ENCODE results near the gene SNTA1. TPM values are rescaled to one million over a fixed set of nuclear protein-coding genes. Genes with fewer than 3 reads are reported as not detected.
"Not testable (repeated sequence)": the region's sequence is repeated elsewhere in the genome, so short reads cannot be mapped to it uniquely, and the experiment has no call there.

The SNTA1 gene
- polyA plus RNA-seq, 1 donor (not counting 4 experiments of a cell fraction or from before 2014, with no cell fraction given): 3.6 TPM

DNA sequence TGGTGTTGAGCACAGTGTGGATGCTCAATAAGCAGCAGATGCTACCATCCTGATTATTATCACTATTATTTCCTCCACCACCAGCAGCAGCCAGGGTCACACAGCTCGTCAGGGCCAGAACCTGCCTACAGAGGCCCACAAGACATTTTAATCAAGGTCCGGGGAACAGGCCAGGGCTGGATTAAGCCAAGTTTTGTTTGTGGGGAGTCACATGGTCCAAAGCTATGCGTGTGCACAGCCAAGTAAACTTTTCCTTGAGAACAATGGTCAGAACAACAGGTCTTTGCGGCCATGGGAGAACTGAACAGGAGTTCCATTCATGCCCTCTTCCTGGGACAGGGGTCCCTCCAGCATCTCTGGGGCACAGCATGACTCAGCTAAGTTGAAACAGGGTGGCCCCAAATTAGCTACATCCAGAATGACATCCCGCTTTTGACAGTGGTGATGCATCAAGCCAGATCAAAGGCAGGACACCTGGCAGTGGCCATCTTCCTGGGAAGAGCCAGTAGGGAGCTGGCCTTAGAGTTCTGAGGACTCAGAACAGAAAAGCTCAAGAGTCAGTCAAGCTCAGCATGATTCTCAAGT is 11.7 kb downstream of the SNTA1 start:
- Histone ChIP-seq H3K79me2 (ENCODE audit: control insufficient read depth, insufficient read depth, low read length) (no peaks in the 10 kb centered on the region), H3K9me3 (ENCODE audit: control insufficient read depth, low read depth, low read length) (no peaks in the 10 kb centered on the region), H3K27ac (ENCODE audit: control insufficient read depth, insufficient read depth, low read length) (no peak overlapping the region), H3K9ac (ENCODE audit: control insufficient read depth, extremely low read depth, insufficient read depth, low read length) (no peak overlapping the region), H2AFZ (ENCODE audit: control insufficient read depth, low read length) (no peak overlapping the region), H3K4me2 (ENCODE audit: control insufficient read depth, extremely low read depth, insufficient read depth, low read depth, low read length) (no peak overlapping the region), H4K20me1 (ENCODE audit: control insufficient read depth, extremely low read depth, insufficient read depth, low read length) (no peaks in the 10 kb centered on the region), H3K4me3 (ENCODE audit: control insufficient read depth in 2 of 3, extremely low read depth in 1 of 3, insufficient read depth in 2 of 3, low read depth in 1 of 3, low read length in 3 of 3) (no peak overlapping the region), H3K36me3 (ENCODE audit: control insufficient read depth in 2 of 2, extremely low read depth in 1 of 2, insufficient read depth in 2 of 2, low read length in 2 of 2) (no peaks in the 10 kb centered on the region), H3K9me1 (ENCODE audit: control insufficient read depth, extremely low read depth, insufficient read depth, low read length) (no peaks in the 10 kb centered on the region), H3K27me3 (ENCODE audit: control insufficient read depth, extremely low read depth, insufficient read depth, low read length) (no peaks in the 10 kb centered on the region), H3K4me1 (ENCODE audit: control insufficient read depth, extremely low read depth, insufficient read depth, low read length) (no peaks in the 10 kb centered on the region)
- TF ChIP-seq, protein P1, sequence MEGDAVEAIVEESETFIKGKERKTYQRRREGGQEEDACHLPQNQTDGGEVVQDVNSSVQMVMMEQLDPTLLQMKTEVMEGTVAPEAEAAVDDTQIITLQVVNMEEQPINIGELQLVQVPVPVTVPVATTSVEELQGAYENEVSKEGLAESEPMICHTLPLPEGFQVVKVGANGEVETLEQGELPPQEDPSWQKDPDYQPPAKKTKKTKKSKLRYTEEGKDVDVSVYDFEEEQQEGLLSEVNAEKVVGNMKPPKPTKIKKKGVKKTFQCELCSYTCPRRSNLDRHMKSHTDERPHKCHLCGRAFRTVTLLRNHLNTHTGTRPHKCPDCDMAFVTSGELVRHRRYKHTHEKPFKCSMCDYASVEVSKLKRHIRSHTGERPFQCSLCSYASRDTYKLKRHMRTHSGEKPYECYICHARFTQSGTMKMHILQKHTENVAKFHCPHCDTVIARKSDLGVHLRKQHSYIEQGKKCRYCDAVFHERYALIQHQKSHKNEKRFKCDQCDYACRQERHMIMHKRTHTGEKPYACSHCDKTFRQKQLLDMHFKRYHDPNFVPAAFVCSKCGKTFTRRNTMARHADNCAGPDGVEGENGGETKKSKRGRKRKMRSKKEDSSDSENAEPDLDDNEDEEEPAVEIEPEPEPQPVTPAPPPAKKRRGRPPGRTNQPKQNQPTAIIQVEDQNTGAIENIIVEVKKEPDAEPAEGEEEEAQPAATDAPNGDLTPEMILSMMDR (optimal IDR thresholded peaks at IDR 0.05 in 1 of 3, IDR thresholded peaks at IDR 0.05 in 1 of 3, conservative IDR thresholded peaks at IDR 0.05 in 1 of 3; ENCODE audit: extremely low read depth in 1 of 3, insufficient read depth in 2 of 3, low read length in 3 of 3): no peak
- no peak for TF ChIP-seq EZH2 (IDR thresholded peaks at IDR 0.05; ENCODE audit: low read length)
- DNase-seq (ENCODE audit: low read depth, low spot score) (no peak), FAIRE-seq (no peak)
- dilution Hi-C loops (cut with MboI; ENCODE audit: extremely low pct_ligation_motif_present, low sequenced_read_pairs): no loop called here

DNA sequence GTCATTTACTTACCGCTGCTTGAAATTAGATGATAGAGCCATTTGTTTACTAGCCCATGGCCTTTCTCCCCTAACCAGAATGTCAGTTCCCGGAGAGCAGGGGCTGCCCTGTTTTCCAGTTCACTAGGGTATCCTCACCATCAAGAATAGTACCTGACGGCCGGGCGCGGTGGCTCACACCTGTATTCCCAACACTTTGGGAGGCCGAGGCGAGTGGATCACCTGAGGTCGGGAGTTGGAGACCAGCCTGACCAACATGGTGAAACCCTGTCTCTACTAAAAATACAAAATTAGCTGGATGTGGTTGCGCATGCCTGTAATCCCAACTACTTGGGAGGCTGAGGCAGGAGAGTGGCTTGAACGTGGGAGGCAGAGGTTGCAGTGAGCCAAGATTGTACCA is 19.7 kb downstream of the SNTA1 start:
- H3K9ac ChIP-seq (ENCODE audit: control insufficient read depth, extremely low read depth, insufficient read depth, low read length); H3K9me3 ChIP-seq (ENCODE audit: control insufficient read depth, low read depth, low read length); H3K9me1 ChIP-seq (ENCODE audit: control insufficient read depth, extremely low read depth, insufficient read depth, low read length); H3K36me3 ChIP-seq (ENCODE audit: control insufficient read depth in 2 of 2, extremely low read depth in 1 of 2, insufficient read depth in 2 of 2, low read length in 2 of 2); H3K79me2 ChIP-seq (ENCODE audit: control insufficient read depth, insufficient read depth, low read length); DNase-seq (ENCODE audit: low read depth, low spot score); H4K20me1 ChIP-seq (ENCODE audit: control insufficient read depth, extremely low read depth, insufficient read depth, low read length); FAIRE-seq; H3K4me3 ChIP-seq (ENCODE audit: control insufficient read depth in 2 of 3, extremely low read depth in 1 of 3, insufficient read depth in 2 of 3, low read depth in 1 of 3, low read length in 3 of 3); H3K27me3 ChIP-seq (ENCODE audit: control insufficient read depth, extremely low read depth, insufficient read depth, low read length); H3K4me1 ChIP-seq (ENCODE audit: control insufficient read depth, extremely low read depth, insufficient read depth, low read length); H3K27ac ChIP-seq (ENCODE audit: control insufficient read depth, insufficient read depth, low read length); dilution Hi-C loops (cut with MboI; ENCODE audit: extremely low pct_ligation_motif_present, low sequenced_read_pairs); H3K4me2 ChIP-seq (ENCODE audit: control insufficient read depth, extremely low read depth, insufficient read depth, low read depth, low read length); H2AFZ ChIP-seq (ENCODE audit: control insufficient read depth, low read length): not testable (repeated sequence)
